Measurements from ENCODE around the gene ENTPD3. TPM values are rescaled to one million over a fixed set of nuclear protein-coding genes. Genes with fewer than 3 reads are reported as not detected.

ENTPD3 gene
- total RNA-seq, 2 donors from 2014 or later, result 0.22 to 0.37 TPM

GRCh38 chr3:40432793-40433192 lies 45.8 kb downstream of the ENTPD3 start:
- no peaks in the 10 kb centered on the region for H3K27me3 Mint-ChIP-seq (ENCODE audit: insufficient read depth)
- H3K4me3 Mint-ChIP-seq, result no peak overlapping the region
- peaks cover 5% of the 10 kb centered on the region for H3K9me3 Mint-ChIP-seq
- DNase-seq, result no peak
- TF ChIP-seq CTCF (conservative IDR thresholded peaks at IDR 0.05), result peak; percentile 27
- H3K9me3 ChIP-seq (ENCODE audit: control insufficient read depth, low read length), result no peaks in the 10 kb centered on the region
- no peak overlapping the region for H3K27ac Mint-ChIP-seq
- H3K4me3 ChIP-seq (ENCODE audit: low read length), result no peak overlapping the region
- H3K9ac ChIP-seq (ENCODE audit: extremely low read depth, low read length, poor library complexity, severe bottlenecking), result no peak overlapping the region
- no peaks in the 10 kb centered on the region for H3K4me1 ChIP-seq (ENCODE audit: control insufficient read depth, insufficient read depth, low read length)
- no peak overlapping the region for H3K27ac ChIP-seq (ENCODE audit: low read depth, low read length)
- 100% methylated on average over 2 of the region's 2 CpGs; no CpG with 5 or more reads in 1 of the 2 experiments for WGBS, 2 experiments (ENCODE audit: insufficient coverage in 1 of 2, insufficient read length in 1 of 2)
- no peaks in the 10 kb centered on the region for H3K36me3 Mint-ChIP-seq (ENCODE audit: low read depth)
- no peaks in the 10 kb centered on the region for H3K4me1 Mint-ChIP-seq
- no peaks in the 10 kb centered on the region for H3K36me3 ChIP-seq (ENCODE audit: control insufficient read depth, insufficient read depth, low read length)
- H3K27me3 ChIP-seq (ENCODE audit: control insufficient read depth, insufficient read depth, low read length, poor library complexity, severe bottlenecking), result no peaks in the 10 kb centered on the region

DNA sequence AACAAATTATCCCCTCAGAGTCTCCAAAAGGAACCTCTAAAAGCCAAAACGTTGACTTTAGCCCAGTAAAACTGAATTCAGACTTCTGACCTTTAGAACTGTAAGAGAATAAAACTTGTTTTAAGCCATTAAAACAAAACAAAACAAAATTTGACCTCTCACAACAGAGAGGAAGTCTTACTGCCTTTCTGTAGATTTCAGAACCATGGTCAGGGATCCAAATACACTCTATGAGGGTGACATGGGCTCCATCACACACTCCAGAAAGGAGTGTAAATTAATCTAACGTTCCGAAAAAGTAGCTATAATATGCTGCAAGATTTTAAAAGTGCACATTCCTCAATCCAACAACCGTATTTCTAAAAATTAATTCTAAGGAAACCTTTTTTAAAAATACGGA lies 50.9 kb downstream of the ENTPD3 start:
- WGBS, 2 experiments (ENCODE audit: insufficient coverage in 1 of 2, insufficient read length in 1 of 2), result 0 to 77% methylated on average over 1 to 5 of the region's 5 CpGs
- Histone ChIP-seq H3K36me3 (ENCODE audit: control insufficient read depth, insufficient read depth, low read length) (no peaks in the 10 kb centered on the region), H3K4me3 (ENCODE audit: low read length) (no peak overlapping the region), H3K27me3 (ENCODE audit: control insufficient read depth, insufficient read depth, low read length, poor library complexity, severe bottlenecking) (no peaks in the 10 kb centered on the region), H3K4me1 (ENCODE audit: control insufficient read depth, insufficient read depth, low read length) (no peaks in the 10 kb centered on the region), H3K27ac (ENCODE audit: low read depth, low read length) (no peak overlapping the region), H3K9ac (ENCODE audit: extremely low read depth, low read length, poor library complexity, severe bottlenecking) (no peak overlapping the region), H3K9me3 (ENCODE audit: control insufficient read depth, low read length) (no peaks in the 10 kb centered on the region)
- H3K9me3 Mint-ChIP-seq, result peaks cover 5% of the 10 kb centered on the region
- H3K27me3 Mint-ChIP-seq (ENCODE audit: insufficient read depth), result no peaks in the 10 kb centered on the region
- TF ChIP-seq CTCF (conservative IDR thresholded peaks at IDR 0.05), result no peak
- no peak for DNase-seq
- H3K4me3 Mint-ChIP-seq, result no peak overlapping the region
- H3K4me1 Mint-ChIP-seq, result no peaks in the 10 kb centered on the region
- H3K36me3 Mint-ChIP-seq (ENCODE audit: low read depth), result no peaks in the 10 kb centered on the region
- no peak overlapping the region for H3K27ac Mint-ChIP-seq

DNA sequence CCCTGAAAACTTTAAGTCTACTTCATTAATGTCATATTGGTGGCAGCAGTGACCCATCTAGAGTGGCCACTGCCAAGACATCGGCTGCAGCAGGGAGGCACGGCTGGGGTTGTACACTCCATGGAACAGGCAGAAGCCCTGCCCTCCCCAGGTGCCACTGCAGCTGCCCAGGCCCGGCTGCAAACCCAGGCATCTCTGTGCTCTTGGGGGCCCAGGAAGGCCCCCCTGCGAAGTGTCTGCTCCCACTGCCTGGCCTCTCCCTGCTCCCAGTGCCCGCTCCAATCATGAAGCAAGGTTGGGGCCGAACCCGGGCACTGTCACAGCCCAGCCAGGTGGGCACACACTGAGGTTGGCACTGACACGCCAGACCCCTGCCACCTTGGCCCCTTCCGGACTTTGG lies 58.1 kb downstream of the ENTPD3 start:
- no peak for TF ChIP-seq CTCF (conservative IDR thresholded peaks at IDR 0.05)
- Mint-ChIP-seq H3K9me3 (no peaks in the 10 kb centered on the region), H3K36me3 (ENCODE audit: low read depth) (no peaks in the 10 kb centered on the region), H3K4me3 (no peak overlapping the region), H3K27me3 (ENCODE audit: insufficient read depth) (no peaks in the 10 kb centered on the region), H3K4me1 (no peaks in the 10 kb centered on the region), H3K27ac (no peak overlapping the region)
- DNase-seq, result no peak
- Histone ChIP-seq H3K9ac (ENCODE audit: extremely low read depth, low read length, poor library complexity, severe bottlenecking) (no peak overlapping the region), H3K36me3 (ENCODE audit: control insufficient read depth, insufficient read depth, low read length) (no peaks in the 10 kb centered on the region), H3K4me3 (ENCODE audit: low read length) (no peak overlapping the region), H3K27ac (ENCODE audit: low read depth, low read length) (no peak overlapping the region), H3K9me3 (ENCODE audit: control insufficient read depth, low read length) (no peaks in the 10 kb centered on the region), H3K4me1 (ENCODE audit: control insufficient read depth, insufficient read depth, low read length) (no peaks in the 10 kb centered on the region), H3K27me3 (ENCODE audit: control insufficient read depth, insufficient read depth, low read length, poor library complexity, severe bottlenecking) (no peaks in the 10 kb centered on the region)
- 90% methylated on average over 9 of the region's 9 CpGs; no CpG with 5 or more reads in 1 of the 2 experiments for WGBS, 2 experiments (ENCODE audit: insufficient coverage in 1 of 2, insufficient read length in 1 of 2)

All from endodermal cell (in vitro differentiated cells).